A673 (cell line): ENCODE results near the gene SPATA16.

Source experiments
- EZH2 ChIP-seq: fragments of 200-600 bp; sonication (generic); IDR thresholded peaks from 2 replicates; pipeline ENCODE4 v1.6.1; 2017; ENCODE audit warnings: borderline replicate concordance, low read depth, mild to moderate bottlenecking, mixed read lengths, antibody characterized with exemption, low read length; ENCODE audit not compliant: poor library complexity, severe bottlenecking
- TF ChIP-seq, protein P1 (sequence below): fragments of 300-800, 200-600 bp; sonication (generic); conservative IDR thresholded peaks from 2 replicates; pipeline ENCODE4 v1.5.1; 2017; ENCODE audit warnings: low read depth, mild to moderate bottlenecking, antibody characterized with exemption, low read length, moderate library complexity, mixed read lengths

DNA sequence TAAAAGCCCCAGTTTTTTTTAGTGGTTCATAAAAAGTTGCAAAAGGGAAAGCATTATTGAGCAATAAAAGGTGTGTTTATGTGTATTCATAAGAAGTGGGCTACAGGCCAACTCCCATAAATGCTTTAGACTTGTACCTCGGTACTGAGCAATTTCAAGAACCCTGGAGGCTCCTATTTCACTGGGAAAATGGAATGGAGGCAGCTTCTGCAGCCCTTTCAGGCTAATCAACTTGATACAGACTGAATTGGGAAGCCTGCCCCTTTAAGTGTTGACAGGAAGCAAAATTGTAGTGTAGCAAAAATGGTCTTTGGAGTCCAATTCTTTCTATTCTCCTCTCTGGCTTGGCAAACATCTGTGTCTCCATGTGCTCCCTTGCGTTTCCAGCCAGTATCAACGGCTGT is 271.7 kb downstream of the SPATA16 start:
- TF ChIP-seq, protein P1, sequence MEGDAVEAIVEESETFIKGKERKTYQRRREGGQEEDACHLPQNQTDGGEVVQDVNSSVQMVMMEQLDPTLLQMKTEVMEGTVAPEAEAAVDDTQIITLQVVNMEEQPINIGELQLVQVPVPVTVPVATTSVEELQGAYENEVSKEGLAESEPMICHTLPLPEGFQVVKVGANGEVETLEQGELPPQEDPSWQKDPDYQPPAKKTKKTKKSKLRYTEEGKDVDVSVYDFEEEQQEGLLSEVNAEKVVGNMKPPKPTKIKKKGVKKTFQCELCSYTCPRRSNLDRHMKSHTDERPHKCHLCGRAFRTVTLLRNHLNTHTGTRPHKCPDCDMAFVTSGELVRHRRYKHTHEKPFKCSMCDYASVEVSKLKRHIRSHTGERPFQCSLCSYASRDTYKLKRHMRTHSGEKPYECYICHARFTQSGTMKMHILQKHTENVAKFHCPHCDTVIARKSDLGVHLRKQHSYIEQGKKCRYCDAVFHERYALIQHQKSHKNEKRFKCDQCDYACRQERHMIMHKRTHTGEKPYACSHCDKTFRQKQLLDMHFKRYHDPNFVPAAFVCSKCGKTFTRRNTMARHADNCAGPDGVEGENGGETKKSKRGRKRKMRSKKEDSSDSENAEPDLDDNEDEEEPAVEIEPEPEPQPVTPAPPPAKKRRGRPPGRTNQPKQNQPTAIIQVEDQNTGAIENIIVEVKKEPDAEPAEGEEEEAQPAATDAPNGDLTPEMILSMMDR, result no peak
- no peak for TF ChIP-seq EZH2
